Fibroblast of skin of left quadriceps (primary cell): ENCODE data around the gene TET2.

Experiments
- DNase-seq, 2 experiments: peaks; one replicate each; pipeline ENCODE4 v3.0.0-alpha.2; 2013; ENCODE audit warnings: low read depth in 2 of 2

The TET2 gene

DNA sequence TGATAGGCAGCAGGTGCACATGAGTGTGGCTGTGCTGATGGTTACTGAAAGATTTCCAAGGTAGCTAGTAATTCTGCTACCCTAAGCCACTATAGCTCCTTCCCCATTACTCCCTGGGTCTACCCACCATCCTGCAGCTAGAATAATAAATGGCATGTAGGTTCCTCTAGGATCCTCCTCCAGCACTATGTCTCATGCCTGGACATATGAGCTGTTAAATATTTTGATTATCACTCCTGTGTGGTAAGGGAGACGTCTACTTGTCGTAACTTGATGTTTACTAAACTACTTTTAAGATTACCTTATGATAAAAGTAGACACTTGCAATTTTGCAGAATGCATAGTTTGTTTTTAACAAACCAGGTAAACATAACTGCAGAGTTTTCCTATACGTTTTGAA lies 35.5 kb downstream of the TET2 start:
- no peak for DNase-seq

DNA sequence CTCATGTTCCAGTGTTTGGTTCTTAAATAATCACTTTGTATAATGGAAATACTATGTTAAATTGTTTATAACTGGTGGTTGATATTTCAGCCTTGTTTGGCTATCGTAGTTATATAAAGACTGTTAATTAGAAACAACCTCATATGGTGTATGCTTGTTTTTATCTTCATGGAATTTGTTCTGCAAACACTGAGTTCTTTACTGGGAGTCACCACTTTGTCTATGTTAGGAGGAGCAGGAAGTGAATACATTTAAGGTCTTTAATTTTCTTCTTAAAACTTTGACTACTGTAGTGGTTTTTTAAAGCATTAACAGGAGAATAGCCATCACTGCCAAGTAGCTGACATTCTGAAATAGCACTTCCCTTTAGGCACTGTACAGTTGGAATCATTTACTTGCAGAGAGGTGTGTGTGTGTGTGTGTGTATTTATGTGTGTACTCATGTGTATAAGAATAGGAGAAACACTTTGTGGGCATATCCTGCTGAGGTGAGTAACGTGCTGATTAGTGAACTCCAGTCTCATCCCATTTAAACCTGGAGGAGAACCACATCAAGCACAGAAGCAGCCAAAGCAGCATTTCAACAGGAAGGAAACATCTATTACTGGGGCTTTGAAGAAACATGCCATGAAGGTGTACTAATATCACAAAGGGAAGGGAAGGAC lies 37.8 kb downstream of the TET2 start:
- no peak for DNase-seq

DNA sequence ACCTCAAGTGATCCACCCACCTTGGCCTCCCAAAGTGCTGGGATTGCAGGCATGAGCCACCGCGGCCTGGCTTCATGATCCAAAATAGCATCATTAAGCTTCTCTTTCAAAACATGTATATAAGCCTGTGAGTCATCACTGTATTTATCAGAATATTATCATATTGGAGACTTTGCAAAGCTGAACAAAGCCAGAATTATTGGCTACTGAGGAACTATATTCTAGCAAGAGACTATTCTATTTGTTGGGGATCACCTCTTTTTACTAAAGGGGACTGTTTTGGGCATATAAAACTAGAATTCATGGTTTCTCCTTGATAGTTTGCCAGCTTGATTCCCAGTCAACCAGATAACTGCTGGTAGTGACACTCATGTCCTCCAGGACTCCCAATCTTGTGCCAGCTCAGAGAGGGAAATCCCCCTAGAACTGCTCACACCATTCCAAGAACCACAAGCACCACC lies 40.1 kb downstream of the TET2 start:
- no peak for DNase-seq

DNA sequence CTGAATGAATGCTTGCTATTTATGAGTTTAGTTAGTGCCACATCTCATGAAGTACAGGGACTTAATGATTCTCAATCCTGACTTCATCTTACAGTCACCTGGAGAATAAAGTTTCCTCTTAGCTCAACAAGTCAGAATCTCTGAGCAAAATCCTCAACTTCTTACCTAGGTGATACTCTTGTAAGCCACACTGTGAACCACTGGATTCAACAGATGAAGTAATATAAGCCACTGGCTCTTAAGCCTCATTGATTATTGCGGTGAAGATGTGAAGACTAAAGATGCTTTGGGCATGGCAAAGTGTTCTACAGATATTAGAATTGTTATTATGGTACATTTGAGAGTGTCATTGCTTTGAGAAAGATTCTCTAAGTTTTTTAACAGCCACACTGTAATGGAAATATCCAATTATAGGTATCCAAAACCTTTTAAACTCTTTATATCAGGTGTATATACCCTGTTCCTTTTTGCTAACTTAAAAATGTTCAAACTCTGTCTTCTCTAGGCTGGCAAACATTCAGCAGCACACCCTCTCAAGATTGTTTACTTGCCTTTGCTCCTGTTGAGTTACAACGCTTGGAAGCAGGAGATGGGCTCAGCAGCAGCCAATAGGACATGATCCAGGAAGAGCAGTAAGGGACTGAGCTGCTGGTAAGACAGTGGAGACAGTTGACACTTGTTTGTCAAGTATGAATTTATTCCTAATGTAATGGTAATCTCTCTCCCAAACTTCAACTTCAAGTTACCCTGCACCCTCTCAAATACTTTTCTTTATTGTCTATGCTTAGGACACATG lies 43.4 kb downstream of the TET2 start:
- no peak for DNase-seq

DNA sequence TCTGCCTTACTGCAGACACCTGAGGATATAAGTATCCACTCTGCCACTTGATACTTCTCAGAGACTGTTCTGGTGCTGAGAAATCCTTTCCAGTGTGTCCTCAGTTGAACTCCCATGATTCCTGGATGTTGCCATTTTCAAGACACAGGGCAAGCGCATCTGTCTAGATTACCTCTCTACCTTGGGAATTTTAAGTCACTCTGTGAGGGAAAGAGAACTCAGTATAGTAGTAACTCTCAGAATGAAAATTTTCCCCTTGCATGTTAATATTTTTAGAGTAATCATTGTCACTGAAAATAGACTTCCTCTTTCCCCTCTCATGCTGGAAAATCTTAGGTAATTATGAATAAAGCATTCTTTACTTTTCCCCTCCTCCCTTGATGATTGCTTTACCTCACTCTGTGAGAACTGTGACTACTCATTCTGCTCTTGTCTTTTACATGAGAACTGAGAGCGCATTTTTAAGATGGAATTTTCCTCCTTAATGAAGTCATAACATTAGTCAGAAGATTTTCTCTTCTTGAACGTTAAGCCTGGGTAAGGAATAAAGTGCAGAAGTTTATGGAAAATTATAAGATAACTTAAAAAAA lies 45.0 kb downstream of the TET2 start:
- no peak for DNase-seq

DNA sequence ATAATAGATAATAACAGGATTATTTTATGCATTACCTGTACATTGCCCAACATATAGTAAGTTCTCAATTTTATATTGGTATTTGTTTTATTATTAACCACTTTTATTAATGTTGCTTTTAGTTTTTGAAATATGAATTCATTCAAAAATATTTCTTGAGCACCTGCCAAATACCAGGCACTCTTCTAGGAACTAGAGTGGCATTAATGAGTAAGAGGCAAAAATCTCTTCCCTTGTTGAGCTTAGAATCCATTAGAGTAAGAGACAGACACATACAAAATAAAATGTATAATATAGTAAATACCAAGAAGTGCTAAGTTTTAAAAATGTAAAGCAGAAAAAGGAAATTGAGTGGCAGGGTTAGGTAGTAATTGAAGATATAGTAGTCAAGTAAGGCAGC lies 45.8 kb downstream of the TET2 start:
- DNase-seq, result no peak

DNA sequence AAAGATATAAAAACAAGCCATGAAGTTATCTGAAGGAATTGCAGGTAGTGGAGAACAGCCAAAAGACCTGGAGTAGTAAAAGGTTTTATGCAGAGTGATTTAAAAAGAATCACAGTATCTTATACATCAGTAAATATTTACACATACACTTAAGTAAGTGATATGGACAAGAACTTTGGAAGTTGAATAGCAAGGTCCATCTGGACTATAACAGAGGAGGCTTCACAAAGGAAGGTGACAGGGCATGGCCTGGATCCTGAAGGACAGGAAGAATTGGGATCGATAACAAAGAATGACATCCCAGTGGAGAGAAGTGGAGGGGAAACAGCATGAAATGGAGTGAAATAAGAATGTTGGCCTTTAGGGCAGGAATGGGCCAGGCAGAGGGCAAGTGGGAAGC lies 46.2 kb downstream of the TET2 start:
- no peak for DNase-seq

DNA sequence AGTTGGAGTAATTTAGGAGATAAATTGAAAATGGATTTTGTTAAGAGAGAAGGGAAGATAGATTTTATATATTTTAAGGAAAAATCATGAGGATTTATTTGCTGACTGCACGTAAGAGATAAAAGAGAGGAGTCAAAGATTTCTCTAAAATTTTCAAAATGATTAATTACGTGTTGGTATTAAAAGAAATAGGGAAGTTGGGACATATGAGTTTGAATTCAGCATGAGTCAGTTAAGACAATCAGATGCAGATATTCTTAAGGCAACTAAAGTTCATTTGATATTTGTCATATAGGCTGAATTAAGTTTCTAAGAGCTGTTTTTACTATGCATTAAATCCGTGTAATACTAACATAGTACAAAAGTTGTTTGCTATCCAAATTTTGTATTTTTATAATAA lies 46.9 kb downstream of the TET2 start:
- no peak for DNase-seq

DNA sequence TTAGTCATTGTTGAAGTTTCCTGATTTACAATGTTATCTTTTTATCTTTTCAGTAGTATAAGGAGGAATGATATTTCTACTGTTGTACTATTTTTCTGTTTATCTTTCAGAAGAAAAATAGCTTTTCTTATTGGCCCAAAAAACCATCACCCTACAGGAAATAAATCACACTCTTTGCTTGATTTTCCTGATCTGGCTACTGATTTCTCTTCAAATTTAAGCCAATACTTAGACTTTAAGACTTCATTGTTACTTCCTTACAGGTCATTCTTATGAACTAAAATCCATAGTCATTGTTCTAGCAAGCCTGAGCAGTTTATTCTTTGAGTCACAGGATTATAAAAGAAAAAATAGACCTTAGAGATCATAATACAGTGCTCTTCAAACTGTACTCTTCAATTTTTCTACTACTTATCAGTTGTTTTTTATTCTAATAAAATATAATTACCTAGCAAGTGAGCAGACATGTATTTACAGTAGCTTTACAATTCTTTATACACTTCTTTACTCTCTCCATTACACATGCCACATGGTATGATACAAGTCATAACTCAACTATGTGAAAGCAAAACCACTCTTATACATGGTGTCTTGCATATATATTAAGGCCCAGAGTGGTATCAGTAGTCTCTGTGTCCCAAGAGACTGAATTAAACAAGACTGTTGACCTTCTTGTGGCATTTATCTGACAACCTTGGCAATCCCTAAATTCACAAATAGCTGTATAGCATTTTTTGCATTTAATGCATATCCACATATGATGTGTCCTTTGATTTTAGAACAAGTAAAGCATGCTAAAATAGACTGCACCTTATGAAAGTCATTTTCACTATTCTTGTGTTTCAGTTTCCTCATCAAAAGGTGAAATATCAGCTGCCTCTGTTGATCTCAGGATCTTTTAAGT lies 47.9 kb downstream of the TET2 start:
- peak in 1 of 2 experiments; percentile 29 for DNase-seq

DNA sequence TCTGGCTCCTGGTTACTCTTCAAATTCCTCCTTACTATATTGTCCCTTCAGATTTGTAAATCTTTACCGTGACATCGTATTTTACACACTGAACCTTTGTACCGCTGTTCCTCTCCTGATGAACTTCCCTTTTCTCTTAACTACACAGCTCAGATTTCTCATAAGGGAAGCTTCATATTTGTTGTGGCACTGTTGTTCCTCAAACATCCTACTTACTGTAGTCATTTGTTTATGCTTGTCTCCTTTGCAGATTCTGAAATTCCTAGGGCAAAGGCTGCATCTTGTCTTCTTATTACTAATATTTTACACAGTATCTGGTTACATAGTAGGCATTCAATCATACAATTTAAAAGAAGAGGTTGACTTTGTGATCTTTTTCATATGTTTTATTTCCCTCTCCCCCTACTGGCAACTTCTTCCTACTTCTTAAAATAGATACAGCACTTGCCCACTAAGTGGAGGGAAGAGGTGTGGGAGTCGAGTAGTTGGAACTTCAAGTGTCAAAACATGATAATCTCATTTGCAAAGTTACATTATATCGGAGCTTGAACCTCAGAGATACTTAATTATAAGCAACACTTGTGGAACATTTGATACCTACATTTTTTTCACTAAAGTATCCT lies 50.0 kb downstream of the TET2 start:
- DNase-seq, result no peak

DNA sequence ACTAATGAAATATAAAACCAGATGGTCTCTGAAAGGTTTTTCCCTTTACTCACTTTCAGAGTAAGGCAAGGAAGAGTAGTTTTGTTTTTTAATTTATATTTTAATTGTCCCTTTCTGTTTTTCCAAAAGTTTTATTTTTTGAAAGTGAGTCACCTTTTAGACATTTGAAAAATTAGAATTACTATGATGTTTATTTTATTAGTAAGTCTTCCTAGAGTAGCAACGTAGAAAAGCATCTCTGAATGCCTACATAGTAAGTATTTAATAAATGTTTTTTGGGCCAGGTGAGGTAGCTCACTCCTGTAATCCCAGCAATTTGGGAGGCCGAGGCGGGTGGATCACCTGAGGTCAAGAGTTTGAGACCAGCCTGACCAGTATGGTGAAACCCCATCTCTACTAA lies 51.1 kb downstream of the TET2 start:
- no peak for DNase-seq

DNA sequence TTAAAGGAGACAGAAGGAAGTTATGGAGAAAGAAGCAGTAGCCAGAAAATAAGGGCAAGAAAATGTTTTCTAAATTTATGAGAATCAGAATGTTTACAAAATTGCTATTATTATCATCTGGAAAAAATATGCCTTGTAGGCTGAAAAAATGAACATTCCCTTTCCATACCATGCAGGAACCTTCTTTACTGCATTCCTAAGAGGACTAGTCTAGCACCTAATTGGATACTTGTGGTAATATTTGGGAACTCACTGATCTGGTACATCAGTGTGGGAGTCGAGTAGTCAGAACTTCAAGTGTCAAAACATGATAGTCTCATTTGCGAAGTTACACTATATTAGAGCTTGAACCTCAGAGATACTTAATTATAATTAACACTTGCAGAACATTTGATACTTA lies 51.9 kb downstream of the TET2 start:
- DNase-seq, result no peak

DNA sequence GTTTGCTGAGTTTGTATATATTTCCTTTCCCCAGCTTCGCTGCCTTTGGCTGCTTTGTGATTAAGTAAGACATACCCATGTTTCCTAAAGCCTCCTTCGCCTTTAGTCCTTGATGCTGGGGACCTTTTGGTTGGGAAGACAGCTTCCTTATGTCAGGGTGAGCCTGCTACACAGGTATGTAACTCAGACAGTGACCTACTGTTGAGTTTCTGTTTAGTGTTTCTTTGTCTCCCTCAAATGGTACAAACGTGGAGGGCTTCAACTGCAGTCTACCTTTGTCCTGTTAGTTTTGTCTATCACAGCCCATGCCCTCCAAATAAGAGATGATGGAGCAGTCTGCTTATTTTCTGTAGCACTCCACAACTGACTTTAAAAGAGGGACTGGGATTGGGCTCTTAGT lies 59.5 kb downstream of the TET2 start:
- DNase-seq, result no peak

DNA sequence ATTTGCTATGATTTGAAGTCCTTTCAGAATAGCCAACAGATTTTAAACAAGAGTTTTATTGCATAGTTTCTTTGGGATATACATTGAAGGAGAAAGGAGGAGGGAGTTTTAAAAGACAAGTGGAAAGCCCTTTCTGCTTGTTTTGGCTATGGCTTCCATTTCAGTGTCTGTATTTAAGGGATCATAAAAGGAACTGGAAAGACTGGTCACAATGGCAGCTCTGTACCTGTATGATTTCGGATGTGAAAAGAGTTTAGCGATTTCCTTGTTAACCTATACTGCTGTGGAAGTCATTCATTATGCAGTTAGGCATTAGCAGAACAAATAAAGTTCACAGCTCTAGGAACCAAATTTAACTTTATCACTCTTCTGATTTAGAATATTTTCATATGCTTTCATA lies 60.7 kb downstream of the TET2 start:
- DNase-seq, result no peak

DNA sequence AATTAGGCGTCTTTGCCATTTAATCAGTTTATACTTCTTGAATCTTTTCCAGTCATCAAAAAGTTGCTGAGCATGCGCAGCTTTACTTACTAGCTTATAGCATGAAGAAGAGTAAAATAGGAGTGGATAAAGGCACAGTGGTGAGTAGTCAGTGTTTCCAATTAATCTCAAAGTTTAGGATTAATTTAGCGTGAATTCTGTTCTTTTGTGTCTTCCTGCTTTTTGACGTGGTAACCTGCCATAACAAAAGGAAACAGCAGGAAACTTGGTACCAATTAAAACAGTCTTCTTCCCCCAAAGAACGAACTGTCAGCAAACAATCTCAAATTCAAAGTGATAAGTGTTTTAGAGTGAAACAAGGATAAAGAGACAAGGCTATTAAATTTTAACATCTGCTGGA lies 61.9 kb downstream of the TET2 start:
- DNase-seq, result no peak

DNA sequence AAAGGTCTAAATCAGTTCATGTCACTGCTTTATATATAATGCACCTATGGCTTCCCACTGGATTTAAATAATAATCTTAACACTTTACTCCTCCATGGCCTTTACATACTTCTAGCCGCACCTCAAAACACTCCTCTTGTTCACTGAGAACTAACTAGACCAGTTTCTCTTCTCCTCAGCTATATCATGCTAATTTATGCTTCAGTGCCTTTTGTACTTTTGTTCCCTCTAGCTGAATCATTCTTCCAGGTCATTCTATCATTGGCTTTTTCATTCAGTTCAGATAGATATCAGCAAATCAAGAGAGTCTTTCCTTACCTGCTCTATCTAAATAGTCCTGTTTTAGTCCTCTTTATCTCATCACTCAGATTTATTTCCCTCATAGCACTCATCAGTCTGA lies 64.2 kb downstream of the TET2 start:
- DNase-seq, result no peak

DNA sequence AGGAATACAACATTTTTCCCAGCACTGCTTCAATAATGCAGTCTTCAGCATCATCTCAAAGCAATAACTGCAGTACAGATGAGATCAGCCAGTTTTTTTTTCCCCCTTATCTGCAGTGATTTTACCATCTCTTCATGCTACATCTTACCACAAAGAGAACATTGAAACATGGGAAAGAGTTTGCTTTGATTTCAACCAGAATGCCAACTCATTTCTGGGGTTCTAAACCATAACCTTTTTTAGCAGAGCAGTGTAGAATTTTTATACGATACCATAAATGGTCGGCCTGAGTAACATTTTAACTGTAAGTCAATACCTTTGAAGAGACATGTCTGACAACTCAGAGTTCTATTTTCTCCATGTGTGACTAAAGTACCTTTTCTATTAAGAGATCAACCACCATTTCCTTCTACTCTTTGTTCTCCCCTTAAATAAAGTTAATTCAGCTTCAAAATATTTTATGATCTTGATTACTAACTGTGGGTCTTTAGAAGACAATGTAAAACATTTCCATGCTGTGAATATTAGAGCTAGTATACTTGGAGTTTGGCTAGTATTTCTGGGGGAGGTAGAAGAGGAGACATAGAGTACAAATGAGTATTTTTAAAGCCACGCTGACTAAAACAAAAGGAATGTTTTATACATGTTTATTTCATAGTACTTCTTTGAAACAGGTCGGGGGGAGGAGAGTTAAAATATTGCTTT lies 69.1 kb downstream of the TET2 start:
- no peak for DNase-seq

DNA sequence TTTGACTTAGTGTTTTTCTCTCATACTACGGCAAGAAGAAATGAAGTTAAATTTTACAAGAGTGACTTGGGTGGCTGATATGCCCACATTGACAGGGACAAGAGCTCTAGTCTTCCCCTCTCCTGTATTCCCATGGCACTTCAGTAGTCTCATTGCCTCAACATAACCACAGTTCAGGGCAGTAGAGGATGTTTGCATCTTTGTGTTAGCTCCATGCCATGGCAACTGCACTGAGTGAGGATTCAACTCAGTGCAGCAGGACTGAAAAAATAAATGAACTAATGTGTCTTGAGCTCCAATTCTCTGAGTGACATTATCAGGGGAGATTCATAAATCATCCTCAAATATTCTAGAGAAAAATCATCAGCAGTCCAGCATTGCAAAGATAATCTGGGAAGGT lies 78.8 kb downstream of the TET2 start:
- no peak for DNase-seq

DNA sequence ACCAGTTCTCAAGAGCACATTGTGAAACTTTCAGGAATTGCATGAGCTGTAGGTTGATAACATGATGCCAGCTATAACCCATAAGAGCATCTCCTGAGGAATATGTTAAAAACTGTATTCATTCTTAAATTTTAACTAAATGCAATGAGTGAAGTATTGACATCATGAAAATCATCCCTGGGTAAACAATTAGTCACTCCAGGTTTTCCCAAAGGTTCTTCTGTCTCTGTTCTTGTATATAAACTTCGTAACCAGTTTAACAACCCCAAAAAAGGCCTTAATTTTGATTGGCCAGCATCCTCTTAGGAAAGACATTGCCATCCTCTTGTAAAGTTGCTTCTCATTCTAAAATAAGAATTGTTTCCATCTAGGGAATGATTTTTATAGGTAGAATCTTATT lies 80.4 kb downstream of the TET2 start:
- DNase-seq, result no peak

DNA sequence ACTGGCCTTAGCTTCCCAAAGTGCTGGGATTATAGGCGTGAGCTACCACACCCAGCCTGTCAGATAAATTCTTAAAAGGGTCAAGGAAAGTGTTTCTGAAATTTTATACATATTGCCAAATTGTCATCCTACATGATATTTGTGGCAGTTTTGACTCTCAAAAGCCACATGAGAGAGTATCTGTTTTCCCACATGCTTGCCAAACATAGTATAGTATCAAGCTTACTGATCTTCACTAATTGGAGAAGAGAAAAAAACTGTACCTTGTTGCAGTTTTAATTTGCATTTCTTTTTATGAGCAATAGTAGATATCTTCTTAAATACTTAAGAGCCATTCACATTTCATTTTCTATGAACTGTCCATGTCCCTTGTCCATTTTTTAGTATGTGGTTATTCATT lies 83.6 kb downstream of the TET2 start:
- DNase-seq, result no peak

DNA sequence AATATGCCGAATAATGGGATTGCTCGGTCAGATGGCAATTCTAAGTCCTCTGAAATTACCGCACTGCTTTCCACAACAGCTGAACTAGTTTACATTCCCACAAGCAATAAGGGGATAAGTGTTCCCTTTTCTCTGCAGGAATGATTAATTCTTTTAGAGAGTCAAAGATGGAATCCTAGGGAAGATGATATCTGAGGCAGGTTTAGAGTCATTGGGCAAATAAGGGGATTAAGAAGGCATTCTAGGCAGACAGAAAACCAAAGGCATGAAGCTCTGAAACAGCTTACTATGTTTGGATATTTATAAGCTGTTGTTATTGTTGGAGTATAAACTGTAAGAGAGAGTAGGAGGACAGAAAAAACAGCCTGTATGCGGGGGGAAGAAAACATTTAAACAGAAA lies 85.7 kb downstream of the TET2 start:
- DNase-seq, result no peak
